IPS-18c (cell line): ENCODE results near the gene NRXN3.

Experiments used
- H3K4me3 ChIP-seq: 2 replicates; pipeline ENCODE4 v1.7.0; 2013; ENCODE audit warnings: low read depth, mild to moderate bottlenecking, low read length, moderate library complexity; ENCODE audit not compliant: insufficient read depth
- H3K9me3 ChIP-seq: one replicate; pipeline ENCODE4 v1.6.1; 2013; ENCODE audit warnings: mild to moderate bottlenecking, low read length, moderate library complexity; ENCODE audit not compliant: control insufficient read depth, insufficient read depth

Gene NRXN3

DNA sequence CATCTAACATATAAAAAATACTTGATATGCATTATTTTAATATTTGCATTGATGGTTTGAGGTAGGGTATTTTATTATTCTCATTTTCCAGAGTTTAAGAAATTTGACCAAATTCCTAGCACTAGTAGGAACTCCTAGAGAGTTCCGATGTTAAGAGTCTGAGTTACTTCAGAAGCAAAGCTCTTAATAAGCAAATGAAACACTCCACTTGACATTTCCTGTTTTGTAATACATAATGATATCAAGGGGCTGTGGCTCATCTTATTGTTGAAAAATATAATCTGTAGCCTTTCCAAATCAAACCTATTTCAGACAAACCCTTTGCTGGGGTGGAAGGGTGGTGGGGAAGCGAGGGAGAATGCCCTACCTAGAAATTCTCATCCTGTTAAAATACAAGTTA lies 1685.6 kb downstream of the NRXN3 start:
- Histone ChIP-seq H3K4me3 (no peak overlapping the region), H3K9me3 (no peaks in the 10 kb centered on the region)

DNA sequence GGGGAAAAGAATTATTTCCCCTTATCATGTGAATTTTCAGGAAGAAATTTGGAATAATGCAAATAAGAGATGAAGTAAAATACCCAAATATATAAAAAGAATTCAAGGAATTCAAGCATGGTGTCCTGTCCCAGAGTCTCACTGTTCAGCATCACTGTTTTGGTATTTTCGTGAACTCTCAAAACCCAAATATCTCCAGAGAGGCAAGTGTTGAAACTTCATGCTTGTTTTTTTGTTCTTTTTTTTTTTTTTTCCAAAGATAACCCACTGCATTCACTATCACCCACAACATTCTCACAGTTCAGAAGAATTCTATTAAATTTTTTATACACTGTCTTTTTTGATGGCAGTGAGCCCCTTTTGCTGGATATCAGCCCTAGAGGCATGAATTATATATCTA lies 1686.2 kb downstream of the NRXN3 start:
- Histone ChIP-seq H3K9me3 (no peaks in the 10 kb centered on the region), H3K4me3 (no peak overlapping the region)

DNA sequence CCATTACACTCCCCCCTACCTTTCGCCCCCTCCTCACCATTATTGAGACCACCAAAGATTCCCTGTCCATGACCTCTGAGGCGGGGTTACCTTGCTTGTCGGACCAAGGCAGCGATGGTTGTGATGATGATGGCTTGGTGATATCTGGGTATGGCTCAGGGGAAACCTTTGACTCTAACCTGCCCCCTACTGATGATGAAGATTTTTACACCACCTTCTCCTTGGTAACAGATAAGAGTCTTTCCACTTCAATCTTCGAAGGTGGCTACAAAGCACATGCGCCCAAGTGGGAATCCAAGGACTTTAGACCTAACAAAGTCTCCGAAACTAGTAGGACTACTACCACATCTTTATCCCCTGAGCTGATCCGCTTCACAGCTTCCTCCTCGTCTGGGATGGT lies 1690.9 kb downstream of the NRXN3 start:
- H3K4me3 ChIP-seq: no peak overlapping the region
- H3K9me3 ChIP-seq: no peaks in the 10 kb centered on the region

DNA sequence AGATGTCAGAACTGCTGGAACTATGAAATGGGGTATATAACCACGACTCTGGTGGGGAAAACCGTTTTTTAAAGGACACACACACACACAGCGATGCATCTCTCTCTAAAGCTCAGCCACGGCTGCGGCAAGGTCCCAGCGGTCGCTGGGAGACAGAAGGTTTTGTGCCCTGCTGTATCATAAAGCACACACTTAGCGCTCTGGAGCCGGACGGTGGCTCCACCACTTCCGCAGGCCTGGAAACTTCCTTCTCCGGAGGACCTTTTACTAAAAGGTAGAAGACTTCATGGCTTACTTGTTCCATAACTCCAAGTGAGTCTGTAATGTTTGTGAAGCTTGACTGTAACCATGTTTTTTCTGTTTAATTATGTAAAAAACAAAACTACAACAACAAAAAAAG lies 1691.9 kb downstream of the NRXN3 start:
- no peaks in the 10 kb centered on the region for H3K9me3 ChIP-seq
- no peak overlapping the region for H3K4me3 ChIP-seq

DNA sequence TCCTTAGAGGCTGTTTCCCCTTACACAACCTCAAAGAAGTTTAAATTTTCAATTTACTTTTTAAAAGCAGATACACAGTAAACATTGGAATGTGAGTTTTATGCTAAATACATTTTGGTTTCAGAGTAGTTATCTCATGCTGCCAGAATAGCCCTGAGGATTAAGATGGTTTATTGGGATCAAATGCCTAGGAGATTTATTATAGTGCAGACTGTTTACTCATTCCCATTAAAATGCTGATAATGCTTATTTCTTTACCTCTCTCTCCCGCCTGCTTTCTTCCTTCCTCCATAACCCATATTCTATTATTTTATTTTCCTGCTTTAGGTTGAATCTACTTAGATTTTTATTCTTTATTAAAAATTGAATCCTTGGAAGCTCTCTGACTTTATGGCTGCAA lies 1701.0 kb downstream of the NRXN3 start:
- Histone ChIP-seq H3K9me3 (no peaks in the 10 kb centered on the region), H3K4me3 (no peak overlapping the region)

DNA sequence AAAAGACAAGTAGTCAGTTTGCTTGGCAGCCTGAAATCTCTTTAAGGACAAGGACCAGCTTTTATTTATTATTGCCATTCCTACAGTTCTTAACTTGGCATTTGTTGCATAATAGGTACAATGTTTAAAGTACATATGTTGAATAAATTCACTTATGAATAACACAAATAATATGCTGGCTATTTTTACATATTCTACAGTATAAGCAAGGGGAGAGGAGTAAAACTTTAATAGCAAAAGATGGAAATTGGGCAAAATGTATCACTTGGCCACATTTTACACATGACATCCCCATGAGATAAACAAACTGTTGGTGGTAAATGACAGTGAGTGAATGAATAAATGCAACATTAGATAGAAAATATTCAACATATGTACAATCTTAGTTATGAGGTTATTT lies 1708.1 kb downstream of the NRXN3 start:
- H3K9me3 ChIP-seq: no peaks in the 10 kb centered on the region

DNA sequence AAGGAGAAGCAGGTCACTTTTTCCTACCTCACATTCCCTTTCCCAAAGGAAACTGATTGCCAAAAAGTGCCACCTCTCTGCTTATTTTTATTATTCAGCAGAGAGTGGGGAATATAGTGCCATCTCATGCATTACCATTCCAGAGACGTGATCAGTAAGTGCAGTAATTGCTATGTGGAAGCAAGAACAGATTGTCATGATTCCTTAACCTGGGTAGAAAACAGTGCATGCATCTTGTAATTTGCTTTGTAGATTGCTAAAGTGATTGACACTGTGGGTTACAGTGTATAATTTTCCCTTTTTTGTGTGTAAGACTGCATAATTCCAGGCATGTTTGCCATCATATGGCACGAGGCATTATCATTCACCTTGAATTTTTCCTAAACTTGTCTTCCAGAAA lies 1708.6 kb downstream of the NRXN3 start:
- H3K4me3 ChIP-seq: no peak overlapping the region

More for the DNA sequence above, 1708.1 kb downstream of the NRXN3 start:
- H3K4me3 ChIP-seq: no peak overlapping the region

DNA sequence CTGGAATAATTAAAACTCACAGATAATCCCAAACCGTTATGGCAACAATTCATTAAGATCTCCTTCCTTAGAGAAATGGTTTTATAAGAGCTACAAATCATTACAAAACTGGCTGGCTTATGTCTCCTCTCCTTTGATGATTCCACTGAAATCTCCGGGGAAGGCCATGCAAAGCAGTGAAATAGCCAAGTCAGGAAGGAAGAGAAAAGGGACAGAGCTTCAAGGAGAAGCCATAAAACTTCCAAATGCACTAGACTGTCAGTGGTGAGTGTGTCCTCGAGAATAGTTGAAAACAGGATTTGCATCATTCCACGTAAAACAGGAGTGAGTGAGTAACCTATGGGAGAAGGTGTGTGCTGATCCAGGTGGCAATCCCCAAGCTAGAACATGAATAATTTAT lies 1711.1 kb downstream of the NRXN3 start:
- no peak overlapping the region for H3K4me3 ChIP-seq

More for the DNA sequence above, 1708.6 kb downstream of the NRXN3 start:
- H3K9me3 ChIP-seq: no peaks in the 10 kb centered on the region

DNA sequence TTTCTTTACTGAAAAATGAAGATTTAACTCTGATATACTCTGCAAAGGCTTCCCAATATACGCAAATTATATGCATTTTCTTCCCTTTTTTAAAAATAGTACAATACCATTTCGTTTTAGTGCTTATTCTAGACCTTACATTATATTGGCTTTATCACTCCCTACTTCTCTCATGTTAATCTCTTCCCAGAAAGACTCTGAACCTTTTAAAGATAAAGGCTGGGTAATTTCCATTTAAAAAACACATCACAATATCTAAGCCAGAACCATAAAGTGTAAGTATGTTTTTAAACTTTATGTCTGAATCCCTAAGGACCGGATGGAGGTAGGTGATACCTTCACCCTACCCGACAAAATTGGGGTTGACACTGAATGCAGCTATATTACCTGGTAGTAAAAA lies 1720.4 kb downstream of the NRXN3 start:
- Histone ChIP-seq H3K9me3 (no peaks in the 10 kb centered on the region), H3K4me3 (no peak overlapping the region)

More for the DNA sequence above, 1711.1 kb downstream of the NRXN3 start:
- H3K9me3 ChIP-seq: no peaks in the 10 kb centered on the region

DNA sequence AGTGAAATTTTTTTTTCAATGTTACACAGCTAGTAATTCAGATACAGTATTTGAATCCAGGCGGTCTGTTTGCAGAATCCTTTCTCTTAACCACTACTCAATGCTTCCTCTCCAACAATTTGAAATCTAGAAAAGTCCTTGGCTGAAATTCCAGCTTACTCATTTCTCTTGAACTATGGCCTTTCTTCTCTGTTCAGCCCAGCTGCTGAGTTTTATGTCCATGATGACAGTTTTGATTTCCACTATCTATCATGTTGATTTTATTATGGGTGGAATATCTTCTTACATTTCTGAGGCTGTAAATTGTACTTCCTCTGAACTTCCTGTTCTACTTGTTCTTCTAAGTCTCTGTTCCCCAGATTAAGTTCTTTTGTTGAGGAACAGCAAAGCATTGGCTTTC lies 1725.8 kb downstream of the NRXN3 start:
- H3K9me3 ChIP-seq: no peaks in the 10 kb centered on the region
- no peak overlapping the region for H3K4me3 ChIP-seq

DNA sequence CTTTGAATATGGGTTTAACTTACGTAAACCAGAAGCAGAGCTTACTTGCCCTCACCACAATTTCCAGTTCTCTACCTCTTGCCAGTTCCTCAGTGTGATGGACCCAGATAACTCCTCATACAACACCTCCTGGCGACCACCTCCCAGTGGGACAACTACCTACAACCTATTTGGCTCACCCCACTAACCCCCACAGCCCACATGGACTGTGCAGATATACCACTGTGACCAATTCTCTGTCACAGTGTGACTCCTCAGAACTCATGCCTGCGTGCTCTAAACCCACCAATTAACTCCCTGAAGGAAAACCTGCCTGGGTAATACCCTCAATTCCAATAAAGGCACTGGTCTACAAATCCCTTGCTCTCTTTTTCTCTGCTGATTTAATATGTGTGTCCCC lies 1729.4 kb downstream of the NRXN3 start:
- no peaks in the 10 kb centered on the region for H3K9me3 ChIP-seq

DNA sequence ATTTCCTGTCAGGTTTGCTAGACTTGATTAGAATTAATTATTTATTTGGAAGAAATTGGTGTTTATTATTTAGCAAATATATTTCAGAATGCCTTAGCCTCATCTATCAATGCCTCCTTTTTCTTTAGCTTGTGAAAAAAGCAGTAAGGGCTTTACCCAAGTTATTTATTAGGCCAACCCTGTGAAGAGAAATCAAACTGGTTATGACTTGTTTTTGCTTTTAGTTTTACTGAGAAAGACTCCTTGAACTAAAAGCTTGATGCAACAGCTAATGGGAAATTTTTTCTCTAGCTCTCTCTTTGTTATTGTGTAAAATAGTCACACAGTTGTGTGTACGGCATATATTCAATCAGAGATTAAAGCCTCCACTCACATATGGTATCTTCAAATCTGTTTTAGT lies 1734.3 kb downstream of the NRXN3 start:
- Histone ChIP-seq H3K9me3 (no peaks in the 10 kb centered on the region), H3K4me3 (no peak overlapping the region)

More for the DNA sequence above, 1729.4 kb downstream of the NRXN3 start:
- H3K4me3 ChIP-seq: no peak overlapping the region

DNA sequence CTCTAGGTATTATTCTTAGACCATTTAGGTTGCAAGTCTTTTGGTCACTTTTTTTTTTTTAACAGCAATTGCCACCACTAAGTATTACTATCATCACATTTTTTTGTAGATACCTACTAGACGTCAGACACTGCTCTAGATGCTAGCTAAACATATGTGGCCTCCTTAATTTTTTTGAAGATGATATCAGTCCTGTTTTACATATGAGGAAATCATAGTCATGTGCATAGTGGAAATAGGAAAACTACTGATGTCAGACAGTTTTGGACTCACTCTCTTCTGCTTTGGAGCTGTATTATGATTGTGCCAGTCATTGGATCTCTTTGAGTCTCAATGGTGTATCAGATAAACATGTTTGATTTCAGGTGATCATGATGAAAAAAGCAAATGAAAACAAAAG lies 1736.8 kb downstream of the NRXN3 start:
- H3K9me3 ChIP-seq: no peaks in the 10 kb centered on the region
- H3K4me3 ChIP-seq: no peak overlapping the region

DNA sequence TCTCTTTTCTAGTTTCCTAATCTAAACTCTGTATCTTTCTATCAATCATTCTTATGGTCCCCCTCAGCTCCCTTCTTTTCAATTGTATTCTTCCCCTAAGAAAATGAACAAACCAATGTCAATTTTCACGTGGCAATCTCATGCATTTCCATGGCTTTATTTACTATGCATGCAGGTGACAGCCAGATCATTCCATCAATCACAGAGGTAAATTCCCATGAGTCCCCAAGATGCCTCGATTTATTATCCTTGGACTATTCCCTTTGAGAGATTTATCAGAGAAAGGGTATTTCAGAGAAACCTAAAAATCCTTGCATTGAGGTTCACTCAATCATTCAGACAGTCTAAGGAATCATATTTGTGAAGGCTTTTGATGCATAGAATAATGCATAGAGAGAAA lies 1739.9 kb downstream of the NRXN3 start:
- H3K9me3 ChIP-seq: no peaks in the 10 kb centered on the region
- no peak overlapping the region for H3K4me3 ChIP-seq

DNA sequence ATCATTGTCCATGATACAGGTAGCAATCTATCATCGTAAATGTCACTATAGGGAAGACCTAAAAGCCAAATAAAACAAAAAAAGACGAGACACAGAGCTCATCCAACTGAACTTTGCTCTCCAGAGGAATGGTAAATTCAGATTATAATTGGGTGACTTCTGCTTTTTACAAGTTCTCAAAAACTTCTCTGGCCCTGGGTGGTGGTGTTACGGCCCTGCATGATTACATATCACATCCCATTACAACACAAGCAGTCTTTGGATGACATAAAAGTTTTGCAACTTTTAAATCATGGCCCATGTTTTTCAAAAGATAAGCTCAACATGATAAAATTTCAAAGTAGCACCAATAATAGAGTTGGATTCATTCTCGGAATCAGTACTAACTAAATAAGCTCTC lies 1741.6 kb downstream of the NRXN3 start:
- Histone ChIP-seq H3K4me3 (no peak overlapping the region), H3K9me3 (no peaks in the 10 kb centered on the region)

DNA sequence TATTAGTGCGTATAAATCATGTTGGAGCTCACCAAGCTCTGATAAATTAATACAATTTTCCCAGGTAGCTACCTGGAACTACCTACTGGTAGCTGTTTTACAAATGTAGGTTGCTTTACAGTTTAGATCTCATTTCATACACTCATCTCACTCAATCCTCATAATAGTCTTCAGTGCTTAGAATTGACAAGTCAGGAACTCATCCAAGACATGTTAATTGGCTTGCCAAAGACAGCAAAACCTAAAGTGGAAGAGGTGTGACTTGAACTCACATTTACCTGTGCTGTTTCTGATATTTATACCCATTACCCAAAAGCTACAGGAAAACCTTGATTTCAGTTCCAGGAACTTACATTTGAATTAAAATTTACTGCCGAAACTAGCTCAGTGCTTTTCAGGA lies 1744.4 kb downstream of the NRXN3 start:
- Histone ChIP-seq H3K9me3 (no peaks in the 10 kb centered on the region), H3K4me3 (no peak overlapping the region)

DNA sequence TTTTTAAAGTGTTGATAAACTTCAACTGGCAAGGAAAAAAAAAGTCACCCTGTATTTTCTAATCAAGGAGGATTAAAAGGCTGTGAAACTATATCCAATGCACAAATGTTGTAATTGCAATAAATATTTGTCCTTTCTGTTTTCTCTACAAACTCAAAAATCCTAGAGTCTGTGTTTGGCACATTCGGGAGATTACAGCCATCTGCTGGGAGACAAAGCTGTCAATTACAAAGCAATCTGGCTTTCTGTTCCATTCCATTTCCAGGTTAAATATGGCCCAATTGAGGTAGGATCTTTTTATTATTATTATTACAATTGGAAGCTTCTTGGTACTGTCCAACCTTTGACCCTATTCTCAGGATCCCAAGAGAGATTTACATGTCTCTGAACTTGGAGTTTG lies 1745.2 kb downstream of the NRXN3 start:
- Histone ChIP-seq H3K9me3 (no peaks in the 10 kb centered on the region), H3K4me3 (no peak overlapping the region)

DNA sequence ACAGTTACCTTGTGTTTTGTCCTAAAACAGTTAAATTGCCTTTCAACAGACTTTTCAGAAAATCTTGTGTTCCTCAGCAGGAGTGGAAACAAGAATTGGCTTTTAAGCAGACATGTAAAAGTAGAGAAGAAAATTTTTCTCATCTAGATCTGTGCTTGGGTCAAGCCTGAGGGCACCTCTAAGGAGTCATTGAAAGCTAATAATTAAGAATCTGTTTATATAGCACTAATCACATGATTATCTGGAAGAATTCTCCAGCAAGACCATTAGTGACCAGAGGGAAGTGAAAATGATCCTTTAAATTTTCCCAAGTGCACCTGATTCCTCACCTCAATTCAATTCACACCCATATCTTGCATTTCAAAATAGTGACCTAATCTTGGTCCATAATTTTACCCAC lies 1746.1 kb downstream of the NRXN3 start:
- Histone ChIP-seq H3K9me3 (no peaks in the 10 kb centered on the region), H3K4me3 (no peak overlapping the region)

DNA sequence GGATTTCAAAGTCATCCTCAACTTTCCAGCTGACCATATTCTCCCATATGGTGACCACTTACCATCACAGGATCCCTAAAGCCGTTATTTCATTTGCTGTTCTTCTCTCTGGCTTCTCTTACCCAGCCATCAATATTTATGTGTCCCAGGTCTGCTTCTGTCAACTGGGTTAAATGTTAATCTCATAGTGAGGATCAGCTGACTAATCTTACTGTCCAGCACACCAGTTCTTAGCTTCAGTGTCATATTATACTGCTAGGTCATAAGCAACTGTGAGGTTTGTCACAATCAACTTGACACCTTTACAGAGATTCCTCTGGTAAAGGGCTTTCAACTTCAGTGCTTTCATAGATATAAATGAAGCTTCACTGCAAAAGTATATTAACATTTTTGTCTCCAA lies 1746.7 kb downstream of the NRXN3 start:
- Histone ChIP-seq H3K4me3 (no peak overlapping the region), H3K9me3 (no peaks in the 10 kb centered on the region)
